ENCODE data around the gene ATRN. TPM values are rescaled to one million over a fixed set of nuclear protein-coding genes. Genes with fewer than 3 reads are reported as not detected.
"Not testable (repeated sequence)": the region's sequence is repeated elsewhere in the genome, so short reads cannot be mapped to it uniquely, and the experiment has no call there.

ATRN gene
- total and polyA plus RNA-seq, 2 donors (not counting 3 experiments of a cell fraction or from before 2014, with no cell fraction given): 32.3 to 33.1 TPM

DNA sequence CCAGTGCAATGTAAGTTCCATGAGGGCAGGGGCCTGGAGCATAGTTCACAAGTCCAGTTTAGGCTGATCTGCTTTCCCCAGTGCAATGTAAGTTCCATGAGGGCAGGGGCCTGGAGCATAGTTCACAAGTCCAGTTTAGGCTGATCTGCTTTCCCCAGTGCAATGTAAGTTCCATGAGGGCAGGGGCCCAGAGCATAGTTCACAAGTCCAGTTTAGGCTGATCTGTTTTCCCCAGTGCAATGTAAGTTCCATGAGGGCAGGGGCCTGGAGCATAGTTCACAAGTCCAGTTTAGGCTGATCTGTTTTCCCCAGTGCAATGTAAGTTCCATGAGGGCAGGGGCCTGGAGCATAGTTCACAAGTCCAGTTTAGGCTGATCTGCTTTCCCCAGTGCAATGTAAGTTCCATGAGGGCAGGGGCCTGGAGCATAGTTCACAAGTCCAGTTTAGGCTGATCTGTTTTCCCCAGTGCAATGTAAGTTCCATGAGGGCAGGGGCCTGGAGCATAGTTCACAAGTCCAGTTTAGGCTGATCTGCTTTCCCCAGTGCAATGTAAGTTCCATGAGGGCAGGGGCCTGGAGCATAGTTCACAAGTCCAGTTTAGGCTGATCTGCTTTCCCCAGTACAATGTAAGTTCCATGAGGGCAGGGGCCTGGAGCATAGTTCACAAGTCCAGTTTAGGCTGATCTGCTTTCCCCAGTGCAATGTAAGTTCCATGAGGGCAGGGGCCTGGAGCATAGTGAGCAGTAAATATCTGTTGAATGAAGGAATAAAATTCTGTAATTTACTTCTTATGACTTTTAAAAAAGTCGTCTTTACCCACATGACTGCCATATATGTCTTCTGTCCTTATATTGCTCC lies 6.4 kb downstream of the ATRN start:
- BruUV-seq (replicated peaks); H2AFZ ChIP-seq (ENCODE audit: low read depth, low read length); H3K36me3 ChIP-seq (ENCODE audit: control insufficient read depth in 2 of 2, extremely low read depth in 1 of 2, insufficient read depth in 2 of 2, low read length in 2 of 2); FAIRE-seq; DNase-seq (ENCODE audit: low read depth, low spot score); H3K4me1 ChIP-seq (ENCODE audit: control insufficient read depth, extremely low read depth, insufficient read depth, low read length); H3K4me3 ChIP-seq (replicated peaks in 1 of 3; ENCODE audit: insufficient read depth in 1 of 3, low read depth in 1 of 3, low read length in 3 of 3); H3K9me1 ChIP-seq (replicated peaks; ENCODE audit: control insufficient read depth, extremely low read depth, insufficient read depth, low read length); H3K27ac ChIP-seq (ENCODE audit: insufficient read depth, low read depth, low read length); H3K4me2 ChIP-seq (ENCODE audit: insufficient read depth, low read length); H3K27me3 ChIP-seq (ENCODE audit: control insufficient read depth in 2 of 2, insufficient read depth in 2 of 2, low read length in 2 of 2); dilution Hi-C loops (cut with MboI; ENCODE audit: extremely low pct_ligation_motif_present, low sequenced_read_pairs); CTCF ChIA-PET; POLR2A ChIA-PET; H3K9ac ChIP-seq (replicated peaks; ENCODE audit: extremely low read depth, insufficient read depth, low read length); H3K9me3 ChIP-seq (replicated peaks; ENCODE audit: control insufficient read depth, insufficient read depth, low read length); H4K20me1 ChIP-seq (replicated peaks; ENCODE audit: control insufficient read depth, extremely low read depth, insufficient read depth, low read length): not testable (repeated sequence)
- peaks cover 22% of the 10 kb centered on the region for H3K79me2 ChIP-seq (ENCODE audit: control insufficient read depth, insufficient read depth, low read length)
- intact Hi-C loops (cut with micrococcal nuclease): loop anchor here (10.0 kb wide), 1 partner anchor 262 kb away; no protein-coding TSS in a partner anchor

DNA sequence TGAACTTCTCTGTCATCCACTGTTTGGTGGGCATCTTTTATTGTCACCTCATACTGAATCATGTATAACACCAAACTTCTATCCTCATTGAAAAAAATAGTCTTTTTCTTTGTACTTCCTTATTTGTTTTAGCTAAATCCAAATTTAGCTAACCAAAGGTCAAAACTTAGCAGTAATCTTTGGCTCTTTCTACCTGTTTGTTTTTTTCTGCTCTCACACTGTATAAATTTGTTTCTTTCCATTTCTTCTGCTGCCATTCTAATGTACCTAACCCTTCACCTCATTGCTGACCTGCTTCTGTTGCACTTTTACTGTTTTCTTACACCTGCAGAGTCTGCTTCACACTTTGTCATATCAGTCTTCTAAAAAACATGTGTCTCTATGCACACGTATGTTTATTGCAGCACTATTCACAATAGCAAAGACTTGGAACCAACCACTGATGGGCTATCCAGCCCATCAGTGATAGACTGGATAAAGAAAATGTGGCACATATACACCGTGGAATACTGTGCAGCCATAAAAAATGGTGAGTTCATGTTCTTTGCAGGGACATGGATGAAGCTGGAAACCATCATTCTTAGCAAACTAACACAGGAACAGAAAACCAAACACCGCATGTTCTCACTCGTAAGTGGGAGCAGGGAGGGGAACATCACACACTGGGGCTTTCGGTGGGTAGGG lies 7.2 kb downstream of the ATRN start:
- TF ChIP-seq POLR2AphosphoS5 (IDR thresholded peaks at IDR 0.05; ENCODE audit: insufficient read depth, low read depth, low read length): no peak
- Histone ChIP-seq H3K4me3 (replicated peaks in 1 of 3; ENCODE audit: insufficient read depth in 1 of 3, low read depth in 1 of 3, low read length in 3 of 3) (no peak overlapping the region), H3K4me2 (ENCODE audit: insufficient read depth, low read length) (no peak overlapping the region), H3K27ac (ENCODE audit: insufficient read depth, low read depth, low read length) (no peak overlapping the region), H3K36me3 (ENCODE audit: control insufficient read depth in 2 of 2, extremely low read depth in 1 of 2, insufficient read depth in 2 of 2, low read length in 2 of 2) (no peaks in the 10 kb centered on the region), H3K9me3 (replicated peaks; ENCODE audit: control insufficient read depth, insufficient read depth, low read length) (no peaks in the 10 kb centered on the region), H3K9me1 (replicated peaks; ENCODE audit: control insufficient read depth, extremely low read depth, insufficient read depth, low read length) (no peaks in the 10 kb centered on the region), H3K79me2 (ENCODE audit: control insufficient read depth, insufficient read depth, low read length) (peaks cover 15% of the 10 kb centered on the region), H3K9ac (replicated peaks; ENCODE audit: extremely low read depth, insufficient read depth, low read length) (no peak overlapping the region), H4K20me1 (replicated peaks; ENCODE audit: control insufficient read depth, extremely low read depth, insufficient read depth, low read length) (no peaks in the 10 kb centered on the region), H2AFZ (ENCODE audit: low read depth, low read length) (no peak overlapping the region), H3K4me1 (ENCODE audit: control insufficient read depth, extremely low read depth, insufficient read depth, low read length) (no peaks in the 10 kb centered on the region), H3K27me3 (ENCODE audit: control insufficient read depth in 2 of 2, insufficient read depth in 2 of 2, low read length in 2 of 2) (no peaks in the 10 kb centered on the region)
- dilution Hi-C loops (cut with MboI; ENCODE audit: extremely low pct_ligation_motif_present, low sequenced_read_pairs) (no loop called here), intact Hi-C loops (cut with micrococcal nuclease) (loop anchor here (10.0 kb wide), 1 partner anchor 263 kb away; no protein-coding TSS in a partner anchor)
- ChIA-PET CTCF (no interaction called here), POLR2A (no interaction called here)
- BruUV-seq (replicated peaks): no TSS peak
- DNase-seq (ENCODE audit: low read depth, low spot score) (no peak), FAIRE-seq (no peak)
